GM23338 (cell line): ENCODE results near the gene RAP2A. TPM values are rescaled to one million over a fixed set of nuclear protein-coding genes. Genes with fewer than 3 reads are reported as not detected.

Source experiments
- ATAC-seq: fragments of 200-7000 bp; cut with Tn5 transposase; 3 replicates; pipeline ENCODE4 v1.9.1; 2020
- DNase-seq: peaks from one replicate; pipeline ENCODE4 v3.0.0-alpha.2; 2015; ENCODE audit warnings: low spot score
- H2AFZ ChIP-seq: fragments of 200-600 bp; sonication (generic); 2 replicates; pipeline ENCODE4 v1.8.0; 2016; ENCODE audit warnings: antibody characterized with exemption, mild to moderate bottlenecking, moderate library complexity
- H3F3A ChIP-seq: fragments of 200-600 bp; sonication (generic); replicated peaks from 2 replicates; pipeline ENCODE4 v1.8.0; 2017; ENCODE audit warnings: antibody characterized with exemption, mixed run types, low read depth
- H3K27ac ChIP-seq: fragments of 200-600 bp; sonication (generic); 2 replicates; pipeline ENCODE4 v1.6.1; 2016; ENCODE audit warnings: low read depth
- H3K27me3 ChIP-seq: fragments of 200-600 bp; sonication (generic); 2 replicates; pipeline ENCODE4 v1.8.0; 2016; ENCODE audit warnings: mild to moderate bottlenecking, mixed run types, moderate library complexity; ENCODE audit not compliant: insufficient read depth
- H3K36me3 ChIP-seq: fragments of 200-600 bp; sonication (generic); 2 replicates; pipeline ENCODE4 v1.8.0; 2016; ENCODE audit warnings: mild to moderate bottlenecking; ENCODE audit not compliant: insufficient read depth
- H3K4me1 ChIP-seq: fragments of 200-600 bp; sonication (generic); 2 replicates; pipeline ENCODE4 v1.8.0; 2016; ENCODE audit warnings: mild to moderate bottlenecking, moderate library complexity; ENCODE audit not compliant: insufficient read depth
- H3K4me2 ChIP-seq: fragments of 200-600 bp; sonication (generic); 2 replicates; pipeline ENCODE4 v1.7.1; 2017; ENCODE audit warnings: mixed run types
- H3K4me3 ChIP-seq: fragments of 200-600 bp; sonication (generic); 2 replicates; pipeline ENCODE4 v1.6.1; 2016; ENCODE audit warnings: mixed run types
- H3K79me2 ChIP-seq: fragments of 200-600 bp; sonication (generic); replicated peaks from 2 replicates; pipeline ENCODE4 v1.8.0; 2017; ENCODE audit warnings: mild to moderate bottlenecking; ENCODE audit not compliant: insufficient read depth
- H3K9me2 ChIP-seq: fragments of 200-600 bp; sonication (generic); 2 replicates; pipeline ENCODE4 v1.8.0; 2017; ENCODE audit not compliant: insufficient read depth
- H4K20me1 ChIP-seq: fragments of 200-600 bp; sonication (generic); replicated peaks from 2 replicates; pipeline ENCODE4 v1.8.0; 2017; ENCODE audit warnings: mild to moderate bottlenecking; ENCODE audit not compliant: insufficient read depth
- H3K27ac Mint-ChIP-seq: 2 replicates; pipeline ENCODE4 v1.8.0; 2020; ENCODE audit warnings: inconsistent platforms, mild to moderate bottlenecking, moderate library complexity, mixed read lengths
- H3K27me3 Mint-ChIP-seq: 3 replicates; pipeline ENCODE4 v1.8.0; 2022; ENCODE audit warnings: low read depth, mild to moderate bottlenecking, moderate library complexity, mixed read lengths, inconsistent platforms; ENCODE audit not compliant: insufficient read depth, poor library complexity
- H3K36me3 Mint-ChIP-seq: 3 replicates; pipeline ENCODE4 v1.8.0; 2021; ENCODE audit warnings: low read depth, mild to moderate bottlenecking, inconsistent platforms, moderate library complexity, mixed read lengths
- H3K4me1 Mint-ChIP-seq: 3 replicates; pipeline ENCODE4 v1.8.0; 2020; ENCODE audit warnings: mild to moderate bottlenecking, inconsistent platforms, mixed read lengths
- H3K4me3 Mint-ChIP-seq: 3 replicates; pipeline ENCODE4 v1.8.0; 2021; ENCODE audit warnings: moderate library complexity, mild to moderate bottlenecking, inconsistent platforms, mixed read lengths
- H3K9me3 Mint-ChIP-seq: 3 replicates; pipeline ENCODE4 v1.8.0; 2020; ENCODE audit warnings: moderate library complexity, mild to moderate bottlenecking, inconsistent platforms, mixed read lengths
- EZH2 ChIP-seq: fragments of 200-600 bp; sonication (generic); IDR thresholded peaks from one replicate; pipeline ENCODE4 v1.8.0; 2017; ENCODE audit warnings: antibody characterized with exemption, mild to moderate bottlenecking, low read depth; ENCODE audit not compliant: unreplicated experiment
- NANOG ChIP-seq: IDR thresholded peaks from 2 replicates; pipeline ENCODE4 v1.6.1; 2016; ENCODE audit warnings: antibody characterized with exemption, borderline replicate concordance
- POLR2AphosphoS5 ChIP-seq: IDR thresholded peaks from 2 replicates; pipeline ENCODE4 v1.6.1; 2016; ENCODE audit warnings: antibody characterized with exemption, low read depth
- REST ChIP-seq: IDR thresholded peaks from one replicate; pipeline ENCODE4 v1.6.1; 2018; ENCODE audit warnings: antibody characterized with exemption; ENCODE audit not compliant: unreplicated experiment
- ZNF331 ChIP-seq: fragments of 250-450 bp; sonication (Bioruptor Pico); IDR thresholded peaks from 2 replicates; pipeline ENCODE4 v1.5.0; 2020; ENCODE audit warnings: low read depth, mild to moderate bottlenecking, moderate library complexity
- ZNF462 ChIP-seq: fragments of 250-450 bp; sonication (Bioruptor Pico); IDR thresholded peaks from 2 replicates; pipeline ENCODE4 v1.5.0; 2020; ENCODE audit warnings: mild to moderate bottlenecking, moderate library complexity
- polyA plus RNA-seq: library from polyadenylated mRNA; unstranded; fragments of >200 nt; fragmentation: Nextera tagmentation; extraction: Ambion mirVana; gene quantifications from 2 replicates; pipeline ENCODE4 v1.2.1, GENCODE V29; 2016
- total RNA-seq: library from RNA; depleted of rRNA; stranded (reverse); fragments of >200 nt; shearing (Covaris generic); gene quantifications from 2 replicates; pipeline ENCODE4 v1.2.3, GENCODE V29; 2014
- TF ChIP-seq, protein P1 (sequence below): IDR thresholded peaks from 2 replicates; pipeline ENCODE4 v1.6.1; 2016; ENCODE audit warnings: antibody characterized with exemption

The RAP2A gene
- total and polyA plus RNA-seq, 2 experiments from 2014 or later: 10.4 to 35.3 TPM

GRCh38 chr13:97466722-97467121, 32.8 kb downstream of the RAP2A start (continued):
- TF ChIP-seq REST: no peak
- TF ChIP-seq, protein P1, sequence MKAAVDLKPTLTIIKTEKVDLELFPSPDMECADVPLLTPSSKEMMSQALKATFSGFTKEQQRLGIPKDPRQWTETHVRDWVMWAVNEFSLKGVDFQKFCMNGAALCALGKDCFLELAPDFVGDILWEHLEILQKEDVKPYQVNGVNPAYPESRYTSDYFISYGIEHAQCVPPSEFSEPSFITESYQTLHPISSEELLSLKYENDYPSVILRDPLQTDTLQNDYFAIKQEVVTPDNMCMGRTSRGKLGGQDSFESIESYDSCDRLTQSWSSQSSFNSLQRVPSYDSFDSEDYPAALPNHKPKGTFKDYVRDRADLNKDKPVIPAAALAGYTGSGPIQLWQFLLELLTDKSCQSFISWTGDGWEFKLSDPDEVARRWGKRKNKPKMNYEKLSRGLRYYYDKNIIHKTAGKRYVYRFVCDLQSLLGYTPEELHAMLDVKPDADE: no peak
- TF ChIP-seq POLR2AphosphoS5: no peak
- no peak for TF ChIP-seq NANOG

DNA sequence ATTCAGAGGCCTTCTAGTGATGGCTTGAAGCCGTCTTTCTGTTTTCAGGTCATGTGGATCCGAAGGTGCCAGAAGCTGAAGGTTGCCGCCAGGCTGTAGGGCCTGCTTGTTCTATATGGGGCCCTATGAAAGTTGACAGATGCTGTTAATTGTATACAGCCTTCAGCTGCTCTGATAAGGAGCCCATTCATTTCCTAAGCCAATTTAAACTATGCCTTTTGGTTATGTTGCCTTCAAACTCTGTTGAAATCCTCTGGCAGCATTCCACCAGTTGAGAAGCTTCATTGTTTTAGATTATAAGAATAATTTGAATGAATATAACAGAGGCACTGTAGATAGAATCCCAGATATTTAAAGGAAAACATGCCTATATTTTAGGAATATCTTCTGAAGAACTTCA, 34.4 kb downstream of the RAP2A start:
- Histone ChIP-seq H3F3A (no peaks in the 10 kb centered on the region), H2AFZ (no peak overlapping the region), H3K27me3 (no peaks in the 10 kb centered on the region), H3K4me1 (peaks cover 9% of the 10 kb centered on the region; the same call in 1 of the 2 replicates), H4K20me1 (no peaks in the 10 kb centered on the region), H3K4me2 (no peak overlapping the region), H3K9me2 (0 out of 2 replicates have a peak, but pooled peaks cover 4% of the 10 kb centered on the region), H3K36me3 (no peaks in the 10 kb centered on the region), H3K27ac (no peak overlapping the region), H3K4me3 (no peak overlapping the region), H3K79me2 (no peaks in the 10 kb centered on the region)
- DNase-seq (no peak), ATAC-seq (no peak)
- H3K36me3 Mint-ChIP-seq: peaks cover 7% of the 10 kb centered on the region; the same call in 1 of the 3 replicates
- H3K4me3 Mint-ChIP-seq: no peak overlapping the region
- H3K4me1 Mint-ChIP-seq: peaks cover 13% of the 10 kb centered on the region; the same call in 2 of the 3 replicates
- H3K27ac Mint-ChIP-seq: no peak overlapping the region
- TF ChIP-seq ZNF331: no peak
- TF ChIP-seq ZNF462 (CRISPR knock-in tag): no peak
- no peak for TF ChIP-seq EZH2
- no peaks in the 10 kb centered on the region for H3K9me3 Mint-ChIP-seq
- H3K27me3 Mint-ChIP-seq: no peaks in the 10 kb centered on the region
